LNCAP (cell line): Measurements from ENCODE around the gene GATA6.

Experiments used
- CTCF ChIP-seq: fragments of 450-650 bp; IDR thresholded peaks from 2 replicates; pipeline ENCODE4 v1.5.1; 2017; ENCODE audit warnings: mild to moderate bottlenecking

GATA6 gene

GRCh38 chr18:22250026-22250425 lies 80.6 kb downstream of the GATA6 start:
- no peak for TF ChIP-seq CTCF

GRCh38 chr18:22250591-22250996 lies 81.2 kb downstream of the GATA6 start:
- no peak for TF ChIP-seq CTCF
